HFFc6 (cell line): ENCODE results near the gene HSPA4L. TPM values are rescaled to one million over a fixed set of nuclear protein-coding genes. Genes with fewer than 3 reads are reported as not detected.

Experiments
- DNase-seq: peaks from one replicate; pipeline ENCODE4 v3.0.0-alpha.2; 2018
- H3K27ac Mint-ChIP-seq: 2 replicates; pipeline ENCODE4 v1.8.0; 2020; ENCODE audit warnings: mild to moderate bottlenecking, mixed read lengths
- H3K27me3 Mint-ChIP-seq: 2 replicates; pipeline ENCODE4 v1.8.0; 2021; ENCODE audit warnings: mild to moderate bottlenecking, moderate library complexity, mixed read lengths; ENCODE audit not compliant: insufficient read depth
- H3K36me3 Mint-ChIP-seq: 2 replicates; pipeline ENCODE4 v1.8.0; 2021; ENCODE audit warnings: low read depth, mixed read lengths
- H3K4me1 Mint-ChIP-seq: 2 replicates; pipeline ENCODE4 v1.8.0; 2020; ENCODE audit warnings: low read depth, mixed read lengths
- H3K4me3 Mint-ChIP-seq: 2 replicates; pipeline ENCODE4 v1.8.0; 2020; ENCODE audit warnings: mild to moderate bottlenecking, moderate library complexity, mixed read lengths
- H3K9me3 Mint-ChIP-seq: 2 replicates; pipeline ENCODE4 v1.8.0; 2020; ENCODE audit warnings: mild to moderate bottlenecking, mixed read lengths
- long read RNA-seq: library from polyadenylated mRNA; unstranded; transcript quantifications from one replicate; pipeline ENCODE4 v2.0.0, GENCODE V29; 2019
- total RNA-seq, 6 experiments: library from RNA; stranded (reverse); fragmentation: NEBNext Ultra II Directional; extraction: Animal tissue kit (Norgen Biotek cat#: 25700); gene quantifications; 2 replicates in 1 of 6; 3 replicates in 5 of 6; pipeline ENCODE4 v1.2.3, GENCODE V29; 2021
- TF ChIP-seq, protein P1 (sequence below): fragments of 200-600 bp; sonication (generic); IDR thresholded peaks from 2 replicates; pipeline ENCODE4 v1.5.0; 2021; ENCODE audit warnings: antibody characterized with exemption, mild to moderate bottlenecking

Gene HSPA4L
- total RNA-seq = 1 to 10 TPM; 5.9 to 7.9 (median 7.5) TPM
- long read RNA-seq, full-length matches to known transcripts = 2 of 10 reads
- long read RNA-seq, partial matches to known transcripts = 6 of 10 reads
- long read RNA-seq, other reads (novel, unspliced or antisense) = 2 of 10 reads

DNA sequence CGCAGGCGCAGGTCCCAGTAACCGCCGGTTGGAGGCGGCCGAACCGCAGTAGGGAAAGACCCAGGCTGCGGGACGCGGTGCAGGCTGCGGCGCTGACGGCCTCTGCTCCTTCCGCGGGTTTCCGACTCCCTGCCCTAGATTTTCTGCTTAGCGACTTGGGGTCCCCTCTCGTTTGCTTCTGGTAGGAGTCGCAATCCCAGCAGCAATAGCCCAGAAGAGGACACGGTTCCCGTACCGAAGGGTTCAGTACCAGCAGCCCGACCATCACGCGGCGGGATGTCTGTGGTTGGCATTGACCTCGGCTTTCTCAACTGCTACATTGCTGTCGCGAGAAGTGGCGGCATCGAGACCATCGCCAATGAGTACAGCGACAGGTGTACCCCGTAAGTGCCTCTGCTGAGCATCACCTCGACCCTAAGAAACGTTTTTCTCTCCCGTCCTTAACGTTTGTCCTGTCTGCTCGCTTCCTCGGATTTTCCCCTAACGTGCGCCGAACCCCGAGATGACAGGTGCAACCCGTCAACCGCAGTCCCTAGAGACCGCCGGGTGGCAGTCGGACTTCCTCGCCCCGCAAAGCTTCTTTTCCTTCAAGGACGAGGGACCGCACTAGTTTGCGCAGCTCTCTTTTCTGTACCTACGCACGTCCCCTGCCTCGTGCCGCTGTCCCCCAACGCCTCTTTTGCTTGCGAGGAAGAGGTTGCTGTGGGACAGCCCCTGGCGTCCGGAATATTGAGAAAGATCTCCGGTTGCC lies at the start of gene HSPA4L:
TSS of gene HSPA4L (plus strand) at position 48 of the 751 bp plus-strand sequence. CDS start at position 277, 229 bp downstream.
- H3K27ac Mint-ChIP-seq = peak within 1 kb of the TSS; percentile 94

DNA sequence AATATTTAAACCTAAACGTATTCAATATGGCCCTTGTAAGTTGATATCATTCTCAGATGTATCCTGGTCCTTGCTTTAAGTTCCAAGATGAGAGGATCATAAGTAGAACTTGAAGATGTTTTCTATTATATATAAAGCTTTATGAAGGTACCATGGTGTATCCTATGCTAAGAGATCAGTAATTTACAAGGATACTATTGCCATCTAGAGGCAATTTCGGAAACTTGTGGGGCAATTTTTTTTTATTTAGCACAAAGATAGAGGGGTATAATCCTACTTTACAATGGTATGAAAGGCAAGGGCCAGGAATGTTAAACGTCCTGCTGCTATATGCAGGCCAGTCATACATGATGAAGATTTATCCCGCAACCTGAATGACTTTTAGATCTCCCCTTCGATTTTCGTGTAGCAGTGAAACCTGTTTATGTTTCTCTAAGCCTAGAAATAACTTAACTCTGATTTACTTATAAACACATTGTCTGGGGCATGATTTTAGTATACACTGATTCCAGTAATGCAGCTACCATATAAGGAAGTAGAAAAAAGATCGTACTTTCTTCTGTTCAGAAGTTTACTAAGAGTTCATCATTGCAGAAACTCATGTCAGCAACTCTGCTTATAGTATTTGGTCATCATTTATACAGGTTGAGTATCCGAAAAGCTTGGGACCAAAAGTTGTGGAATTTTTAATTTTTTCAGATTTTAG lies 49.3 kb upstream of the HSPA4L start:
- no peak overlapping the region for H3K4me3 Mint-ChIP-seq
- no peaks in the 10 kb centered on the region for H3K4me1 Mint-ChIP-seq
- H3K36me3 Mint-ChIP-seq = no peaks in the 10 kb centered on the region
- H3K9me3 Mint-ChIP-seq = no peaks in the 10 kb centered on the region
- H3K27ac Mint-ChIP-seq = no peak overlapping the region
- H3K27me3 Mint-ChIP-seq = no peaks in the 10 kb centered on the region; the same call in 1 of the 2 replicates
- DNase-seq = peak; percentile 28
- TF ChIP-seq, protein P1, sequence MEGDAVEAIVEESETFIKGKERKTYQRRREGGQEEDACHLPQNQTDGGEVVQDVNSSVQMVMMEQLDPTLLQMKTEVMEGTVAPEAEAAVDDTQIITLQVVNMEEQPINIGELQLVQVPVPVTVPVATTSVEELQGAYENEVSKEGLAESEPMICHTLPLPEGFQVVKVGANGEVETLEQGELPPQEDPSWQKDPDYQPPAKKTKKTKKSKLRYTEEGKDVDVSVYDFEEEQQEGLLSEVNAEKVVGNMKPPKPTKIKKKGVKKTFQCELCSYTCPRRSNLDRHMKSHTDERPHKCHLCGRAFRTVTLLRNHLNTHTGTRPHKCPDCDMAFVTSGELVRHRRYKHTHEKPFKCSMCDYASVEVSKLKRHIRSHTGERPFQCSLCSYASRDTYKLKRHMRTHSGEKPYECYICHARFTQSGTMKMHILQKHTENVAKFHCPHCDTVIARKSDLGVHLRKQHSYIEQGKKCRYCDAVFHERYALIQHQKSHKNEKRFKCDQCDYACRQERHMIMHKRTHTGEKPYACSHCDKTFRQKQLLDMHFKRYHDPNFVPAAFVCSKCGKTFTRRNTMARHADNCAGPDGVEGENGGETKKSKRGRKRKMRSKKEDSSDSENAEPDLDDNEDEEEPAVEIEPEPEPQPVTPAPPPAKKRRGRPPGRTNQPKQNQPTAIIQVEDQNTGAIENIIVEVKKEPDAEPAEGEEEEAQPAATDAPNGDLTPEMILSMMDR = peak; percentile 78

More for the DNA sequence above, at the start of gene HSPA4L:
- Mint-ChIP-seq H3K4me1 (peaks cover 30% of the 10 kb centered on the region), H3K27me3 (peaks cover 6% of the 10 kb centered on the region), H3K36me3 (peaks cover 4% of the 10 kb centered on the region; the same call in 1 of the 2 replicates), H3K9me3 (no peaks in the 10 kb centered on the region), H3K4me3 (peak within 1 kb of the TSS; percentile 99)
- TF ChIP-seq, protein P1 = peak; percentile 43
- DNase-seq = peak; percentile 56

DNA sequence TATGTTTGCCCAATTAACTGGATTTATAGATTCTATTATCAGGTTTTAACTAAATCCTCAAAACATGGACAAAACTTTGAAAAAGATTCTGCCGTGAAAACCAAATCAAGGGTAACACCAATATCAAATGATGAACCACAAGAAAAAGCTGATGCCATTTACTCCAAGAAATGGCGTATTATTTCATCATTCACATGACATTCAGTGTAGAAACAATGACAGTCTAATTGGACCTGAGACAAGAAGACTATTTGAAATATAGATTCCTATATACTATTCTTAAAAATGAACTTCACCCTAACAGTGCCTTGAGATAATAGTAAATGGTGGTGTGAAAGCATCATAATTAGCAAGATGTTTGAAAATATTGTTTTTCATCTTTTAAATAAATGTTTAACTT lies 47.1 kb upstream of the HSPA4L start:
- Mint-ChIP-seq H3K27me3 (peaks cover under 1% of the 10 kb centered on the region; the same call in 1 of the 2 replicates), H3K9me3 (no peaks in the 10 kb centered on the region), H3K4me1 (no peaks in the 10 kb centered on the region), H3K4me3 (no peak overlapping the region), H3K27ac (no peak overlapping the region), H3K36me3 (no peaks in the 10 kb centered on the region)
- TF ChIP-seq, protein P1 = no peak
- no peak for DNase-seq

DNA sequence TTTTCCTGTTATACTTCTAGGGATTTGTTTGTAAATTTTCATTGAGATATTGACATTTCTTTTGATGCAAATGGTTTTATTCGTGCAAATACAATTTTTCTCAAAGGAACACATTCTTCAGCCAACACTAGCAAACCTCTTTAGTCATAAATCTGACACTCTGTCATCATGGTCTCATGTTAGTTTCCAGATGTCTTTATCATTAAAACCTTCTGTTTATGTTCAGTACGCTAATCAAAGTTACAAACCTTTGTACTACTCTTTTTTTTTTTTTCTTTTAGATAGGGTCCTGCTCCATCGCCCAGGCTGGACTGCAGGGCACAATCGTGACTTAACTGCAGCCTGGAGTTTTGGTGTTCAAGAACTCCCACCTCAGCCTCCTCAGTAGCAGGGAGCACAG lies 44.8 kb upstream of the HSPA4L start:
- no peak for DNase-seq
- TF ChIP-seq, protein P1 = no peak
- H3K27me3 Mint-ChIP-seq = peaks cover 2% of the 10 kb centered on the region

DNA sequence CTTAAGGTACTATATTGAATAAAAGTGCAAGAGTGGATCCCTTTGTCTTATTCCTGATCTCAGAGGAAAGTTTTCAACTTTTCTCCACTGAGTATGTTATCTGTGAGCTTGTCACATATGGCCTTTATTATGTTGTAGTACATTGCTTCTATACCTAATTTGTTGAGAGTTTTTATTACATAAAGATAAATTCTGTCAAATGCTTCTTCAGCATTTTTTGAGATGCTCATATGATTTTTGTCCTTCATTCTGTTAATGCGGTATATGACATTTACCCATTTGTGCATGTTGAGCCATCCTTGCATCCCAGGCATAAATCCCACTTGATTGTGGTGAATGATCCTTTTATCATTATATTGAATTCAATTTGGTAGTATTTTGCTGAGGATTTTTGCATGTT lies 40.9 kb upstream of the HSPA4L start:
- Mint-ChIP-seq H3K27me3 (peaks cover 8% of the 10 kb centered on the region), H3K4me1 (no peaks in the 10 kb centered on the region), H3K9me3 (no peaks in the 10 kb centered on the region), H3K4me3 (no peak overlapping the region), H3K36me3 (no peaks in the 10 kb centered on the region), H3K27ac (no peak overlapping the region)
- no peak for DNase-seq
- TF ChIP-seq, protein P1 = no peak

More for the DNA sequence above, 44.8 kb upstream of the HSPA4L start:
- H3K36me3 Mint-ChIP-seq = no peaks in the 10 kb centered on the region
- no peaks in the 10 kb centered on the region for H3K4me1 Mint-ChIP-seq
- no peak overlapping the region for H3K27ac Mint-ChIP-seq
- H3K9me3 Mint-ChIP-seq = no peaks in the 10 kb centered on the region
- no peak overlapping the region for H3K4me3 Mint-ChIP-seq
